ENCODE measurements around the gene USP30. TPM values are rescaled to one million over a fixed set of nuclear protein-coding genes. Genes with fewer than 3 reads are reported as not detected.

Gene USP30
- total RNA-seq, 1 experiment from 2014 or later: 12.5 TPM

DNA sequence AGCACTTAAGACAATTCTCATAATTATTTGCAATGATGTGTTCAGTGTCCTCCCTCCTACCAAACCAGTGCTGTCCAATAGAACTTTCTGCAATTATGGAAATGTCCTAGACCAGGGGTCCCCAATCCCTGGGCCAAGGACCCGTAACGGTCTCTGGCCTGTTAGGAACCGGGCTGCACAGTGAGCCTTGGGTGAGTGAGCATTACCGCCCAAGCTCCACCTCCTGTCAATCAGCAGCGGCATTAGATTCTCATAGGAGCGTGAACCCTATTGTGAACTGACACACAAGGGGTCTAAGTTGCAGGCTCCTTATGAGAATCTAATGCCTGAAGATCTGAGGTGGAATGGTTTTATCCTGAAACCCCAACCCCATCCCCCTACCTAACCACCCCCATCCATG is 35.4 kb upstream of the USP30 start:
- ChIA-PET POLR2A (ENCODE audit: unreplicated experiment) (no interaction called here), CTCF (no interaction called here)
- Histone ChIP-seq H3K79me2 (ENCODE audit: low read depth) (no peaks in the 10 kb centered on the region), H3K9me2 (ENCODE audit: insufficient read depth) (no peaks in the 10 kb centered on the region), H3K27me3 (ENCODE audit: insufficient read depth, low read depth) (peaks cover 58% of the 10 kb centered on the region), H3K36me3 (ENCODE audit: low read depth) (no peaks in the 10 kb centered on the region), H2AFZ (no peak overlapping the region), H3K27ac (no peak overlapping the region), H3K9me3 (ENCODE audit: insufficient read depth, low read depth) (no peaks in the 10 kb centered on the region), H3F3A (ENCODE audit: insufficient read depth, low read depth) (no peaks in the 10 kb centered on the region), H4K20me1 (ENCODE audit: insufficient read depth) (no peaks in the 10 kb centered on the region; the same call in 1 of the 2 replicates), H3K4me1 (replicated peaks; ENCODE audit: insufficient read depth) (no peaks in the 10 kb centered on the region), H3K4me3 (no peak overlapping the region), H3K4me2 (no peak overlapping the region)
- DNase-seq: no peak
- no TSS peak for BruUV-seq (replicated peaks)
- TF ChIP-seq EZH2 (IDR thresholded peaks at IDR 0.05; ENCODE audit: low read depth) (no peak), CTCF (conservative IDR thresholded peaks at IDR 0.05) (no peak)
- intact Hi-C loops (cut with micrococcal nuclease; ENCODE audit: unreplicated experiment): no loop called here

GRCh38 chr12:109018296-109018695 is 34.1 kb upstream of the USP30 start:
- intact Hi-C loops (cut with micrococcal nuclease; ENCODE audit: unreplicated experiment): no loop called here
- Histone ChIP-seq H3K4me2 (no peak overlapping the region), H3K79me2 (ENCODE audit: low read depth) (no peaks in the 10 kb centered on the region), H3K4me3 (no peak overlapping the region), H3K4me1 (replicated peaks; ENCODE audit: insufficient read depth) (no peaks in the 10 kb centered on the region), H3K27ac (no peak overlapping the region), H3K9me2 (ENCODE audit: insufficient read depth) (no peaks in the 10 kb centered on the region), H3K36me3 (ENCODE audit: low read depth) (no peaks in the 10 kb centered on the region), H2AFZ (no peak overlapping the region), H3K9me3 (ENCODE audit: insufficient read depth, low read depth) (no peaks in the 10 kb centered on the region), H3F3A (ENCODE audit: insufficient read depth, low read depth) (no peaks in the 10 kb centered on the region), H4K20me1 (ENCODE audit: insufficient read depth) (no peaks in the 10 kb centered on the region; the same call in 1 of the 2 replicates), H3K27me3 (ENCODE audit: insufficient read depth, low read depth) (peaks cover 58% of the 10 kb centered on the region)
- ChIA-PET POLR2A (ENCODE audit: unreplicated experiment) (no interaction called here), CTCF (no interaction called here)
- BruUV-seq (replicated peaks): no TSS peak
- TF ChIP-seq EZH2 (IDR thresholded peaks at IDR 0.05; ENCODE audit: low read depth) (no peak), CTCF (conservative IDR thresholded peaks at IDR 0.05) (no peak)
- DNase-seq: no peak

GRCh38 chr12:109020146-109020795 is 32.1 kb upstream of the USP30 start:
- CTCF ChIA-PET: no interaction called here
- POLR2A ChIA-PET (ENCODE audit: unreplicated experiment): no interaction called here
- Histone ChIP-seq H2AFZ (no peak overlapping the region), H3K9me2 (ENCODE audit: insufficient read depth) (no peaks in the 10 kb centered on the region), H3F3A (ENCODE audit: insufficient read depth, low read depth) (no peaks in the 10 kb centered on the region), H3K9me3 (ENCODE audit: insufficient read depth, low read depth) (no peaks in the 10 kb centered on the region), H3K4me3 (no peak overlapping the region), H4K20me1 (ENCODE audit: insufficient read depth) (no peaks in the 10 kb centered on the region; the same call in 1 of the 2 replicates), H3K27ac (no peak overlapping the region), H3K4me2 (no peak overlapping the region), H3K27me3 (ENCODE audit: insufficient read depth, low read depth) (peaks cover 51% of the 10 kb centered on the region), H3K4me1 (replicated peaks; ENCODE audit: insufficient read depth) (no peaks in the 10 kb centered on the region), H3K79me2 (ENCODE audit: low read depth) (no peaks in the 10 kb centered on the region), H3K36me3 (ENCODE audit: low read depth) (no peaks in the 10 kb centered on the region)
- TF ChIP-seq EZH2 (IDR thresholded peaks at IDR 0.05; ENCODE audit: low read depth): no peak
- TF ChIP-seq CTCF (conservative IDR thresholded peaks at IDR 0.05): no peak
- intact Hi-C loops (cut with micrococcal nuclease; ENCODE audit: unreplicated experiment): no loop called here
- BruUV-seq (replicated peaks): no TSS peak
- DNase-seq: no peak
